ACC112 (cell line): ENCODE measurements around the gene CDH23.
"Not testable (repeated sequence)": the region's sequence is repeated elsewhere in the genome, so short reads cannot be mapped to it uniquely, and the experiment has no call there.

Source experiments
- H2AFZ ChIP-seq: fragments of 200-600 bp; sonication (generic); one replicate; pipeline ENCODE4 v1.6.0; 2017; ENCODE audit warnings: antibody characterized with exemption, low read length; ENCODE audit not compliant: unreplicated experiment
- H3K27ac ChIP-seq: fragments of 200-600 bp; sonication (generic); 2 replicates; pipeline ENCODE4 v1.5.1; 2014; ENCODE audit warnings: low read depth, mild to moderate bottlenecking, antibody characterized with exemption, low read length, moderate library complexity
- H3K27me3 ChIP-seq: fragments of 200-600 bp; sonication (generic); 2 replicates; pipeline ENCODE4 v1.6.1; 2014; ENCODE audit warnings: mild to moderate bottlenecking, antibody characterized with exemption, low read length, moderate library complexity, mixed read lengths; ENCODE audit not compliant: insufficient read depth
- H3K36me3 ChIP-seq: fragments of 200-600 bp; sonication (generic); 2 replicates; pipeline ENCODE4 v1.6.1; 2016; ENCODE audit warnings: mild to moderate bottlenecking, antibody characterized with exemption, low read length, moderate library complexity, mixed read lengths; ENCODE audit not compliant: insufficient read depth
- H3K4me1 ChIP-seq: fragments of 200-600 bp; sonication (generic); one replicate; pipeline ENCODE4 v1.6.1; 2016; ENCODE audit warnings: low read length, mixed read lengths; ENCODE audit not compliant: insufficient read depth, unreplicated experiment, control insufficient read depth
- H3K4me3 ChIP-seq: fragments of 200-600 bp; sonication (generic); 2 replicates; pipeline ENCODE4 v1.5.1; 2014; ENCODE audit warnings: mild to moderate bottlenecking, low read depth, low read length
- H3K79me2 ChIP-seq: fragments of 200-600 bp; sonication (generic); one replicate; pipeline ENCODE4 v1.6.0; 2016; ENCODE audit warnings: low read length; ENCODE audit not compliant: control insufficient read depth, unreplicated experiment, insufficient read depth

The CDH23 gene

GRCh38 chr10:71358277-71358676 is 38.4 kb upstream of the CDH23 start:
- Histone ChIP-seq H3K27ac (no peak overlapping the region), H3K79me2 (no peaks in the 10 kb centered on the region), H2AFZ (no peak overlapping the region), H3K36me3 (no peaks in the 10 kb centered on the region), H3K4me3 (no peak overlapping the region), H3K4me1 (no peaks in the 10 kb centered on the region), H3K27me3 (no peaks in the 10 kb centered on the region)

GRCh38 chr10:71358906-71359305 is 37.8 kb upstream of the CDH23 start:
- not testable (repeated sequence) for H3K4me1 ChIP-seq, H3K4me3 ChIP-seq, H3K36me3 ChIP-seq, H3K79me2 ChIP-seq, H3K27ac ChIP-seq, H2AFZ ChIP-seq, H3K27me3 ChIP-seq

GRCh38 chr10:71359364-71360046 is 37.2 kb upstream of the CDH23 start:
- Histone ChIP-seq H3K4me3 (no peak overlapping the region), H3K79me2 (no peaks in the 10 kb centered on the region), H3K27me3 (no peaks in the 10 kb centered on the region), H3K4me1 (no peaks in the 10 kb centered on the region), H3K27ac (no peak overlapping the region), H3K36me3 (no peaks in the 10 kb centered on the region), H2AFZ (no peak overlapping the region)

GRCh38 chr10:71360735-71361134 is 36.0 kb upstream of the CDH23 start:
- no peaks in the 10 kb centered on the region for H3K27me3 ChIP-seq
- no peaks in the 10 kb centered on the region for H3K4me1 ChIP-seq
- H2AFZ ChIP-seq, result no peak overlapping the region
- no peaks in the 10 kb centered on the region for H3K36me3 ChIP-seq
- no peaks in the 10 kb centered on the region for H3K79me2 ChIP-seq
- no peak overlapping the region for H3K27ac ChIP-seq
- no peak overlapping the region for H3K4me3 ChIP-seq

GRCh38 chr10:71361581-71361980 is 35.1 kb upstream of the CDH23 start:
- Histone ChIP-seq H2AFZ (no peak overlapping the region), H3K27ac (no peak overlapping the region), H3K4me1 (no peaks in the 10 kb centered on the region), H3K36me3 (no peaks in the 10 kb centered on the region), H3K4me3 (no peak overlapping the region), H3K79me2 (no peaks in the 10 kb centered on the region), H3K27me3 (no peaks in the 10 kb centered on the region)

GRCh38 chr10:71362141-71362540 is 34.6 kb upstream of the CDH23 start:
- Histone ChIP-seq H3K27ac (no peak overlapping the region), H3K36me3 (no peaks in the 10 kb centered on the region), H3K79me2 (no peaks in the 10 kb centered on the region), H2AFZ (no peak overlapping the region), H3K27me3 (no peaks in the 10 kb centered on the region), H3K4me3 (no peak overlapping the region), H3K4me1 (no peaks in the 10 kb centered on the region)

GRCh38 chr10:71363936-71364335 is 32.8 kb upstream of the CDH23 start:
- H3K4me1 ChIP-seq, result no peaks in the 10 kb centered on the region
- H3K27ac ChIP-seq, result no peak overlapping the region
- H3K79me2 ChIP-seq, result no peaks in the 10 kb centered on the region
- no peak overlapping the region for H2AFZ ChIP-seq
- no peaks in the 10 kb centered on the region for H3K27me3 ChIP-seq
- H3K36me3 ChIP-seq, result no peaks in the 10 kb centered on the region
- no peak overlapping the region for H3K4me3 ChIP-seq

- Histone ChIP-seq H3K27ac (no peak overlapping the region), H3K27me3 (no peaks in the 10 kb centered on the region), H3K4me3 (no peak overlapping the region), H3K4me1 (no peaks in the 10 kb centered on the region), H3K36me3 (no peaks in the 10 kb centered on the region), H3K79me2 (no peaks in the 10 kb centered on the region), H2AFZ (no peak overlapping the region)
Measured at GRCh38 chr10:71365366-71365765, 31.4 kb upstream of the CDH23 start.

- H2AFZ ChIP-seq, result no peak overlapping the region
- H3K79me2 ChIP-seq, result no peaks in the 10 kb centered on the region
- no peaks in the 10 kb centered on the region for H3K36me3 ChIP-seq
- H3K4me1 ChIP-seq, result no peaks in the 10 kb centered on the region
- H3K27ac ChIP-seq, result no peak overlapping the region
- peaks cover 5% of the 10 kb centered on the region for H3K27me3 ChIP-seq
- H3K4me3 ChIP-seq, result no peak overlapping the region
Measured at GRCh38 chr10:71366690-71367089, 30.0 kb upstream of the CDH23 start.

GRCh38 chr10:71367271-71367670 is 29.4 kb upstream of the CDH23 start:
- no peak overlapping the region for H2AFZ ChIP-seq
- no peaks in the 10 kb centered on the region for H3K79me2 ChIP-seq
- peaks cover 11% of the 10 kb centered on the region for H3K27me3 ChIP-seq
- H3K36me3 ChIP-seq, result no peaks in the 10 kb centered on the region
- no peak overlapping the region for H3K27ac ChIP-seq
- H3K4me3 ChIP-seq, result no peak overlapping the region
- no peaks in the 10 kb centered on the region for H3K4me1 ChIP-seq

- Histone ChIP-seq H2AFZ (no peak overlapping the region), H3K4me3 (no peak overlapping the region), H3K79me2 (no peaks in the 10 kb centered on the region), H3K4me1 (no peaks in the 10 kb centered on the region), H3K36me3 (no peaks in the 10 kb centered on the region), H3K27me3 (peaks cover 17% of the 10 kb centered on the region), H3K27ac (no peak overlapping the region)
Measured at GRCh38 chr10:71368176-71368575, 28.5 kb upstream of the CDH23 start.
